Measurements from ENCODE around the gene SNX32. TPM values are rescaled to one million over a fixed set of nuclear protein-coding genes. Genes with fewer than 3 reads are reported as not detected.

SNX32 gene
- total and polyA plus RNA-seq, 2 donors (not counting 3 experiments of a cell fraction or from before 2014, with no cell fraction given), result 0.19 TPM; not detected in 1

- no TSS peak for BruUV-seq (replicated peaks)
- Histone ChIP-seq H3K4me1 (ENCODE audit: control insufficient read depth, extremely low read depth, insufficient read depth, low read length) (peaks cover 16% of the 10 kb centered on the region), H3K9me1 (replicated peaks; ENCODE audit: control insufficient read depth, extremely low read depth, insufficient read depth, low read length) (no peaks in the 10 kb centered on the region), H4K20me1 (replicated peaks; ENCODE audit: control insufficient read depth, extremely low read depth, insufficient read depth, low read length) (no peaks in the 10 kb centered on the region), H3K27ac (ENCODE audit: insufficient read depth, low read depth, low read length) (no peak overlapping the region), H3K9me3 (replicated peaks; ENCODE audit: control insufficient read depth, insufficient read depth, low read length) (no peaks in the 10 kb centered on the region), H3K4me2 (ENCODE audit: insufficient read depth, low read length) (no peak overlapping the region), H2AFZ (ENCODE audit: low read depth, low read length) (no peak overlapping the region), H3K79me2 (ENCODE audit: control insufficient read depth, insufficient read depth, low read length) (peaks cover 11% of the 10 kb centered on the region), H3K27me3 (ENCODE audit: control insufficient read depth in 2 of 2, insufficient read depth in 2 of 2, low read length in 2 of 2) (no peaks in the 10 kb centered on the region), H3K36me3 (ENCODE audit: control insufficient read depth in 2 of 2, extremely low read depth in 1 of 2, insufficient read depth in 2 of 2, low read length in 2 of 2) (peaks cover 4 to 30% of the 10 kb centered on the region in 2 experiments), H3K4me3 (replicated peaks in 1 of 3; ENCODE audit: insufficient read depth in 1 of 3, low read depth in 1 of 3, low read length in 3 of 3) (no peak overlapping the region), H3K9ac (replicated peaks; ENCODE audit: extremely low read depth, insufficient read depth, low read length) (no peak overlapping the region)
- dilution Hi-C loops (cut with MboI; ENCODE audit: extremely low pct_ligation_motif_present, low sequenced_read_pairs), result no loop called here
- DNase-seq (ENCODE audit: low read depth, low spot score) (no peak), FAIRE-seq (no peak)
- TF ChIP-seq MAX (IDR thresholded peaks at IDR 0.05; ENCODE audit: insufficient read depth, insufficient read length) (no peak), POLR2A (IDR thresholded peaks at IDR 0.05; ENCODE audit: low read depth, low read length) (no peak), GATA2 (IDR thresholded peaks at IDR 0.05; ENCODE audit: insufficient read depth, insufficient read length, low read depth, low read length) (no peak), FOS (IDR thresholded peaks at IDR 0.05; ENCODE audit: borderline replicate concordance, insufficient read depth, low read length) (no peak), JUN (IDR thresholded peaks at IDR 0.05; ENCODE audit: borderline replicate concordance, insufficient read depth, insufficient read length, low read depth) (no peak), POLR2AphosphoS5 (IDR thresholded peaks at IDR 0.05; ENCODE audit: insufficient read depth, low read depth, low read length) (no peak), EZH2 (IDR thresholded peaks at IDR 0.05; ENCODE audit: borderline replicate concordance, low read depth, low read length, severe bottlenecking) (no peak), CTCF (IDR thresholded peaks at IDR 0.05; ENCODE audit: extremely low read depth in 1 of 2, insufficient read depth in 1 of 2, low read depth in 1 of 2, low read length in 2 of 2) (no peak), MYC (IDR thresholded peaks at IDR 0.05; ENCODE audit: low read depth, low read length) (no peak)
- POLR2A ChIA-PET, result interaction anchor here (1.1 to 1.9 kb wide), 2 partner anchors 14 to 25 kb away, joined by 3 to 17 read pairs; partner anchors contain the start of genes CFL1 and MUS81
- CTCF ChIA-PET, result interaction anchor here (0.5 to 3.4 kb wide), 49 partner anchors 8 to 344 kb away, joined by 3 to 115 read pairs (median 5); partner anchors contain the start of genes AP5B1, BANF1, CFL1 and EFEMP2
- intact Hi-C loops (cut with micrococcal nuclease), result loop anchor here (1.0 kb wide), 1 partner anchor 105 kb away; no protein-coding TSS in a partner anchor
These were observed 50.3 kb downstream of the SNX32 start for GRCh38 chr11:65883786-65884715.

Measured in endothelial cell of umbilical vein (primary cell).